OCI-LY3 (cell line): Measurements from ENCODE around the gene DOCK4.

Source experiments
- H2AFZ ChIP-seq: fragments of 200-600, 300-600 bp; shearing (Covaris generic); 2 replicates; pipeline ENCODE4 v1.6.0; 2014; ENCODE audit warnings: antibody characterized with exemption, low read depth, low read length
- H3K27ac ChIP-seq: fragments of 200-600, 300-600 bp; sonication (generic); 2 replicates; pipeline ENCODE4 v1.5.1; 2014; ENCODE audit warnings: mild to moderate bottlenecking, low read length, moderate library complexity, mixed read lengths
- H3K27me3 ChIP-seq: fragments of 200-600, 300-600 bp; sonication (generic); 2 replicates; pipeline ENCODE4 v1.6.1; 2014; ENCODE audit warnings: low read depth, low read length, mixed read lengths
- H3K36me3 ChIP-seq: fragments of 200-600, 300-600 bp; sonication (generic); replicated peaks from 2 replicates; pipeline ENCODE3; 2014; ENCODE audit warnings: low read depth, low read length, mixed read lengths
- H3K4me1 ChIP-seq: fragments of 300-600, 200-600 bp; sonication (generic); 2 replicates; pipeline ENCODE4 v1.6.1; 2014; ENCODE audit warnings: low read length, mixed read lengths
- H3K4me2 ChIP-seq: fragments of 200-600, 300-600 bp; sonication (generic); 2 replicates; pipeline ENCODE4 v1.6.1; 2014; ENCODE audit warnings: low read length, mixed read lengths
- H3K4me3 ChIP-seq: fragments of 300-600, 200-600 bp; sonication (generic); 2 replicates; pipeline ENCODE4 v1.5.1; 2014; ENCODE audit warnings: antibody characterized with exemption, mild to moderate bottlenecking, low read length, moderate library complexity
- H3K79me2 ChIP-seq: fragments of 300-600, 200-600 bp; shearing (Covaris generic); 2 replicates; pipeline ENCODE4 v1.6.1; 2014; ENCODE audit warnings: mild to moderate bottlenecking, low read length, mixed read lengths
- H3K9ac ChIP-seq: fragments of 300-600, 200-600 bp; shearing (Covaris generic); 2 replicates; pipeline ENCODE4 v1.6.0; 2014; ENCODE audit warnings: mild to moderate bottlenecking, low read length, moderate library complexity
- H3K9me3 ChIP-seq: fragments of 200-600, 300-600 bp; shearing (Covaris generic); 2 replicates; pipeline ENCODE4 v1.6.1; 2014; ENCODE audit warnings: low read length, mixed read lengths; ENCODE audit not compliant: insufficient read depth
- H4K20me1 ChIP-seq: fragments of 200-600, 300-600 bp; sonication (generic); 2 replicates; pipeline ENCODE4 v1.6.1; 2016; ENCODE audit warnings: low read length, mixed read lengths; ENCODE audit not compliant: insufficient read depth
- CTCF ChIP-seq: fragments of 200-600, 300-600 bp; sonication (generic); IDR thresholded peaks from 2 replicates; pipeline ENCODE4 v1.5.1; 2014; ENCODE audit warnings: antibody characterized with exemption, low read length, low read depth
- EZH2phosphoT487 ChIP-seq: fragments of 200-600 bp; shearing (Covaris generic); IDR thresholded peaks from 2 replicates; pipeline ENCODE4 v1.6.1; 2018; ENCODE audit warnings: antibody characterized with exemption, mixed run types, low read depth

DOCK4 gene

GRCh38 chr7:111789048-111789320, 417.2 kb downstream of the DOCK4 start:
- Histone ChIP-seq H3K4me1 (no peaks in the 10 kb centered on the region), H3K4me3 (no peak overlapping the region), H4K20me1 (no peaks in the 10 kb centered on the region), H3K9ac (no peak overlapping the region), H3K4me2 (no peak overlapping the region), H3K9me3 (no peaks in the 10 kb centered on the region), H2AFZ (no peak overlapping the region), H3K27ac (no peak overlapping the region), H3K79me2 (no peaks in the 10 kb centered on the region), H3K36me3 (no peaks in the 10 kb centered on the region), H3K27me3 (no peaks in the 10 kb centered on the region)
- TF ChIP-seq CTCF, result no peak
- TF ChIP-seq EZH2phosphoT487, result no peak

- Histone ChIP-seq H3K27me3 (no peaks in the 10 kb centered on the region), H3K4me3 (no peak overlapping the region), H3K9me3 (no peaks in the 10 kb centered on the region), H3K4me1 (no peaks in the 10 kb centered on the region), H3K9ac (no peak overlapping the region), H2AFZ (no peak overlapping the region), H3K79me2 (no peaks in the 10 kb centered on the region), H3K36me3 (no peaks in the 10 kb centered on the region), H3K27ac (no peak overlapping the region), H4K20me1 (no peaks in the 10 kb centered on the region), H3K4me2 (no peak overlapping the region)
- TF ChIP-seq CTCF, result no peak
- no peak for TF ChIP-seq EZH2phosphoT487
Observed at GRCh38 chr7:111788286-111789047, 417.7 kb downstream of the DOCK4 start.

GRCh38 chr7:111787741-111788140, 418.5 kb downstream of the DOCK4 start:
- H2AFZ ChIP-seq, result no peak overlapping the region
- H3K9ac ChIP-seq, result no peak overlapping the region
- H3K9me3 ChIP-seq, result no peaks in the 10 kb centered on the region
- no peak overlapping the region for H3K4me3 ChIP-seq
- no peaks in the 10 kb centered on the region for H3K4me1 ChIP-seq
- H3K27ac ChIP-seq, result no peak overlapping the region
- no peaks in the 10 kb centered on the region for H3K36me3 ChIP-seq
- no peaks in the 10 kb centered on the region for H3K27me3 ChIP-seq
- TF ChIP-seq CTCF, result no peak
- no peak for TF ChIP-seq EZH2phosphoT487
- no peaks in the 10 kb centered on the region for H4K20me1 ChIP-seq
- no peak overlapping the region for H3K4me2 ChIP-seq
- H3K79me2 ChIP-seq, result no peaks in the 10 kb centered on the region

- no peaks in the 10 kb centered on the region for H3K9me3 ChIP-seq
- H2AFZ ChIP-seq, result no peak overlapping the region
- no peaks in the 10 kb centered on the region for H3K27me3 ChIP-seq
- no peak overlapping the region for H3K4me3 ChIP-seq
- no peak overlapping the region for H3K4me2 ChIP-seq
- H3K9ac ChIP-seq, result no peak overlapping the region
- no peaks in the 10 kb centered on the region for H4K20me1 ChIP-seq
- no peak for TF ChIP-seq EZH2phosphoT487
- no peak for TF ChIP-seq CTCF
- H3K4me1 ChIP-seq, result no peaks in the 10 kb centered on the region
- H3K79me2 ChIP-seq, result no peaks in the 10 kb centered on the region
- no peaks in the 10 kb centered on the region for H3K36me3 ChIP-seq
- no peak overlapping the region for H3K27ac ChIP-seq
Observed at GRCh38 chr7:111787099-111787498, 419.1 kb downstream of the DOCK4 start.
